K562 (cell line): ENCODE data around the gene HGD. TPM values are rescaled to one million over a fixed set of nuclear protein-coding genes. Genes with fewer than 3 reads are reported as not detected.

Experiments
- AFF4 ChIP-seq: sonication (generic); formaldehyde crosslinking; IDR thresholded peaks from 2 replicates; pipeline ENCODE4 v1.8.0; 2023; ENCODE audit warnings: mild to moderate bottlenecking, missing genetic modification reagents
- ARNT ChIP-seq, 2 experiments: fragments of 450-650 bp; IDR thresholded peaks; 2 replicates each; pipeline ENCODE4 v1.6.1; 2016; ENCODE audit warnings: mild to moderate bottlenecking in 1 of 2
- BRD9 ChIP-seq: fragments of 450-650 bp; IDR thresholded peaks from 2 replicates; pipeline ENCODE4 v1.6.1; 2018; ENCODE audit warnings: low read depth; ENCODE audit not compliant: partially characterized antibody
- CBX8 ChIP-seq: fragments of 200-600 bp; sonication (generic); IDR thresholded peaks from 2 replicates; pipeline ENCODE4 v1.6.1; 2012; ENCODE audit warnings: borderline replicate concordance, mixed run types, low read depth, mild to moderate bottlenecking, moderate library complexity, mixed read lengths, low read length, control low read depth, inconsistent platforms; ENCODE audit not compliant: poor library complexity, severe bottlenecking; ENCODE audit errors: extremely low read depth
- CHCHD3 ChIP-seq: fragments of 250-450 bp; sonication (Bioruptor Pico); IDR thresholded peaks from 2 replicates; pipeline ENCODE4 v2.1.2; 2022; ENCODE audit warnings: mild to moderate bottlenecking
- CHD2 ChIP-seq: IDR thresholded peaks from 2 replicates; pipeline ENCODE4 v1.6.1; 2011; ENCODE audit warnings: low read depth, low read length
- ESRRB ChIP-seq: fragments of 250-450 bp; sonication (Bioruptor Pico); IDR thresholded peaks from 2 replicates; pipeline ENCODE4 v1.5.0; 2020; ENCODE audit warnings: mild to moderate bottlenecking, moderate library complexity, borderline replicate concordance
- FOSL1 ChIP-seq: fragments of 200-800 bp; sonication (Bioruptor generic); conservative IDR thresholded peaks from 2 replicates; pipeline ENCODE4 v1.6.1; 2016; ENCODE audit warnings: missing genetic modification characterization, missing compliant biosample characterization
- FOXA1 ChIP-seq: fragments of 450-650 bp; IDR thresholded peaks from 2 replicates; pipeline ENCODE4 v1.6.1; 2016; ENCODE audit warnings: mild to moderate bottlenecking, borderline replicate concordance
- FOXP1 ChIP-seq: sonication (generic); formaldehyde crosslinking; IDR thresholded peaks from 2 replicates; pipeline ENCODE4 v1.8.0; 2022; ENCODE audit warnings: mild to moderate bottlenecking, missing genetic modification reagents
- MCM7 ChIP-seq, 2 experiments: fragments of 450-650 bp; IDR thresholded peaks; 2 replicates each; pipeline ENCODE4 v1.6.1; 2016 to 2018
- MTA2 ChIP-seq: fragments of 450-650 bp; IDR thresholded peaks from 2 replicates; pipeline ENCODE4 v1.6.1; 2016; ENCODE audit warnings: low read depth
- NFE2L1 ChIP-seq: fragments of 450-650 bp; IDR thresholded peaks from 2 replicates; pipeline ENCODE4 v1.6.1; 2016; ENCODE audit warnings: missing genetic modification characterization, low read depth, mild to moderate bottlenecking, missing compliant biosample characterization, moderate library complexity, borderline replicate concordance
- NR2F6 ChIP-seq: fragments of 450-650 bp; formaldehyde crosslinking; IDR thresholded peaks from 2 replicates; pipeline ENCODE4 v1.4.0; 2020; ENCODE audit warnings: mild to moderate bottlenecking
- PHTF2 ChIP-seq: fragments of 250-450 bp; sonication (Bioruptor Pico); IDR thresholded peaks from 2 replicates; pipeline ENCODE4 v1.5.0; 2021; ENCODE audit warnings: mild to moderate bottlenecking
- PML ChIP-seq: IDR thresholded peaks from 2 replicates; pipeline ENCODE4 v1.6.1; 2012; ENCODE audit warnings: low read length, inconsistent platforms
- STAT5A ChIP-seq: IDR thresholded peaks from 2 replicates; pipeline ENCODE4 v1.6.1; 2012; ENCODE audit warnings: low read length, inconsistent platforms, borderline replicate concordance
- ZBED1 ChIP-seq: IDR thresholded peaks from 2 replicates; pipeline ENCODE4 v1.6.1; 2014
- ZNF431 ChIP-seq: sonication (generic); formaldehyde crosslinking; IDR thresholded peaks from 2 replicates; pipeline ENCODE4 v1.8.0; 2022; ENCODE audit warnings: mild to moderate bottlenecking, missing genetic modification reagents
- ZNF79 ChIP-seq: fragments of 250-450 bp; sonication (Bioruptor Pico); IDR thresholded peaks from 2 replicates; pipeline ENCODE4 v1.4.0; 2020; ENCODE audit warnings: low read depth, mild to moderate bottlenecking, moderate library complexity
- ZSCAN32 ChIP-seq: fragments of 450-650 bp; formaldehyde crosslinking; IDR thresholded peaks from 2 replicates; pipeline ENCODE4 v1.4.0; 2020; ENCODE audit warnings: mild to moderate bottlenecking, moderate library complexity
- polyA plus RNA-seq, 8 experiments: library from polyadenylated mRNA; depleted of rRNA in 4 of 8; stranded (reverse) in 5 of 8; unstranded in 3 of 8; fragments of >200 nt; fragmentation: Nextera tagmentation in 2 of 8; fragmentation: Illumina TruSeq in 1 of 8; extraction: Ambion mirVana in 2 of 8; extraction: Trizol in 1 of 8; gene quantifications; 2 replicates each; pipeline versions ENCODE4 v1.2.1 to v1.2.3, GENCODE V29; 2011 to 2014; ENCODE audit warnings: inconsistent platforms in 1 of 8, missing spikeins in 1 of 8
- total RNA-seq, 7 experiments: library from RNA; depleted of rRNA in 6 of 7; stranded (reverse); fragments of >200 nt in 6 of 7; fragmentation: Illumina TruSeq in 2 of 7; extraction: Trizol in 2 of 7; gene quantifications; 2 replicates each; pipeline versions ENCODE4 v1.2.1 to v1.2.3, GENCODE V29; 2011 to 2021; ENCODE audit warnings: low replicate concordance in 1 of 7
- TF ChIP-seq, protein P1 (sequence below): fragments of 250-450 bp; sonication (Bioruptor Pico); IDR thresholded peaks from 2 replicates; pipeline ENCODE4 v1.4.0; 2020; ENCODE audit warnings: mild to moderate bottlenecking, moderate library complexity

Gene HGD
- total and polyA plus RNA-seq, 9 of the 15 experiments (the other 6 are each of a cell fraction or from before 2014, with no cell fraction given): 0.08 to 0.25 (median 0.17) TPM; not detected in 4

DNA sequence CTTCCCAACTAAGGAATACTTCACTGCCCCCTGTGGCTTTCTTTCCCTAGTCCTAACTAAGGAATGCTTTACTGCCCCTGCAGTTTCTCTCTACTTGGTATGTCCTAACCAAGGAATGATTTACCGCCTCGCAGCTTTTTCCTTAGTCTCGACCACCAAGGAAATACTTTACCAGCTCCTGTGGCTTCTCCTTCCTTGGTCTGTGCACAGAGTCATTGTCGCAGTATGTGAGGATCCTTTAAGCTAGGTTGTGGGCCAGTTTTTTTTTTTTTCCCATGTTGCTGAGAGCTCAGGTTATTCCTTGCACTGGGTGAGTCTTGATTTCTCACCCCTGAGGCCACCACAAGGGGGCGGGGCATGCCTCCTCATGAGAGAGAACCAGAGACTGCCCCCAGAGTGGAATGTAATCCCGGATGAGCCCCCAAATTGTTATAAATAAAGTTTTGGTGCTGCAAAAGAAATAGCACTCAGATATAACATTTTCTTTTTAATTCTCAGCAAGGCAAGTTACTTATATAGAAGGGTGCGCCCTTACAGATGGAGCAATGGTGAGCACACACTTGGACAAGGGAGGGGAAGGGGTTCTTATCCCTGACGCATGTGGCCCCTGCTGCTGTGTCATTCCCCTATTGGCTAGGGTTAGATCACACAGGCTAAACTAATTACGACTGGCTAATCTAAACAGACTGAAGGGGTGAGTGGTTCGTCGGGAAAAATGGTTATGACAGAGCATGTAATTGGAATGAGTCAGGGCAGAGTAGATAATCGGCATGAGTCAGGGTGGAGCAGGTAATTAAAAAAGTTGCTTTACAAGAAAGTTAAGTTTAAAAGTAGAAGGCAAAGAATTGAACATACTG, 58.9 kb downstream of the HGD start (continued):
- TF ChIP-seq, protein P1, sequence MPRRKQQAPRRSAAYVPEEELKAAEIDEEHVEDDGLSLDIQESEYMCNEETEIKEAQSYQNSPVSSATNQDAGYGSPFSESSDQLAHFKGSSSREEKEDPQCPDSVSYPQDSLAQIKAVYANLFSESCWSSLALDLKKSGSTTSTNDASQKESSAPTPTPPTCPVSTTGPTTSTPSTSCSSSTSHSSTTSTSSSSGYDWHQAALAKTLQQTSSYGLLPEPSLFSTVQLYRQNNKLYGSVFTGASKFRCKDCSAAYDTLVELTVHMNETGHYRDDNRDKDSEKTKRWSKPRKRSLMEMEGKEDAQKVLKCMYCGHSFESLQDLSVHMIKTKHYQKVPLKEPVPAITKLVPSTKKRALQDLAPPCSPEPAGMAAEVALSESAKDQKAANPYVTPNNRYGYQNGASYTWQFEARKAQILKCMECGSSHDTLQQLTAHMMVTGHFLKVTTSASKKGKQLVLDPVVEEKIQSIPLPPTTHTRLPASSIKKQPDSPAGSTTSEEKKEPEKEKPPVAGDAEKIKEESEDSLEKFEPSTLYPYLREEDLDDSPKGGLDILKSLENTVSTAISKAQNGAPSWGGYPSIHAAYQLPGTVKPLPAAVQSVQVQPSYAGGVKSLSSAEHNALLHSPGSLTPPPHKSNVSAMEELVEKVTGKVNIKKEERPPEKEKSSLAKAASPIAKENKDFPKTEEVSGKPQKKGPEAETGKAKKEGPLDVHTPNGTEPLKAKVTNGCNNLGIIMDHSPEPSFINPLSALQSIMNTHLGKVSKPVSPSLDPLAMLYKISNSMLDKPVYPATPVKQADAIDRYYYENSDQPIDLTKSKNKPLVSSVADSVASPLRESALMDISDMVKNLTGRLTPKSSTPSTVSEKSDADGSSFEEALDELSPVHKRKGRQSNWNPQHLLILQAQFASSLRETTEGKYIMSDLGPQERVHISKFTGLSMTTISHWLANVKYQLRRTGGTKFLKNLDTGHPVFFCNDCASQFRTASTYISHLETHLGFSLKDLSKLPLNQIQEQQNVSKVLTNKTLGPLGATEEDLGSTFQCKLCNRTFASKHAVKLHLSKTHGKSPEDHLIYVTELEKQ: no peak
- TF ChIP-seq MCM7 (IDR thresholded peaks at IDR 0.05): no peak
- TF ChIP-seq FOXA1: no peak
- TF ChIP-seq CHCHD3: no peak
- TF ChIP-seq ARNT (IDR thresholded peaks at IDR 0.05): no peak
- TF ChIP-seq CHD2: no peak
- TF ChIP-seq FOSL1 (tag): peak; percentile 95
- no peak for TF ChIP-seq STAT5A
- no peak for TF ChIP-seq FOXP1 (CRISPR knock-in tag)
- no peak for TF ChIP-seq NR2F6 (CRISPR knock-in tag)
- TF ChIP-seq PML: no peak
- TF ChIP-seq ZSCAN32: no peak
- no peak for TF ChIP-seq CBX8
- no peak for TF ChIP-seq MTA2
- TF ChIP-seq ESRRB (CRISPR knock-in tag): no peak
- no peak for TF ChIP-seq NFE2L1 (tag)
- TF ChIP-seq AFF4 (CRISPR knock-in tag): no peak
- no peak for TF ChIP-seq ZNF431
- TF ChIP-seq ZNF79: no peak
- no peak for TF ChIP-seq PHTF2
- TF ChIP-seq BRD9: no peak
- no peak for TF ChIP-seq ZBED1
